DND-41 (cell line): ENCODE data around the gene PFDN6.

Experiments
- EZH2 ChIP-seq: IDR thresholded peaks from 3 replicates; pipeline ENCODE4 v1.6.1; 2012; ENCODE audit warnings: borderline replicate concordance, low read depth, mild to moderate bottlenecking, moderate library complexity, low read length, inconsistent platforms; ENCODE audit not compliant: severe bottlenecking
- TF ChIP-seq, protein P1 (sequence below): IDR thresholded peaks from 2 replicates; pipeline ENCODE4 v1.5.1; 2012; ENCODE audit warnings: borderline replicate concordance, low read length, moderate library complexity, mild to moderate bottlenecking; ENCODE audit not compliant: poor library complexity, severe bottlenecking; ENCODE audit errors: extremely low read depth

DNA sequence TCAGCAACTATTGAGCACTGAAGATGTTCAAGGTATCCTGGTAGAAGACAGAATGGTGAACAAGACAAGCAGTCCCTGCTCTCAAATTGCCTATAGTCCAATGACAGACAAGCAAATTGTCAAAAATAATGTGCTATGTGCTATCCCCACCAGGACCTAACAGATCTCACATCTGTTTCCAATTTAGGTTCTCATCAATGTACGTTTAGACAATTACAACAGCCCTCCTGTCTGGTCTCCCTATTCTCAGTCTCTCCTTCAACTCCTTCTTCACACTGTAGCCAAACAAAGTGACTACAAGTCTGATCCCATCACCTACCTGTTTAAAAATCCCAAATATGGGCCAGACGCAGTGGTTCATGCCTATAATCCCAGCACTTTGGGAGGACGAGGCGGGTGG, 17.0 kb downstream of the PFDN6 start:
- TF ChIP-seq, protein P1, sequence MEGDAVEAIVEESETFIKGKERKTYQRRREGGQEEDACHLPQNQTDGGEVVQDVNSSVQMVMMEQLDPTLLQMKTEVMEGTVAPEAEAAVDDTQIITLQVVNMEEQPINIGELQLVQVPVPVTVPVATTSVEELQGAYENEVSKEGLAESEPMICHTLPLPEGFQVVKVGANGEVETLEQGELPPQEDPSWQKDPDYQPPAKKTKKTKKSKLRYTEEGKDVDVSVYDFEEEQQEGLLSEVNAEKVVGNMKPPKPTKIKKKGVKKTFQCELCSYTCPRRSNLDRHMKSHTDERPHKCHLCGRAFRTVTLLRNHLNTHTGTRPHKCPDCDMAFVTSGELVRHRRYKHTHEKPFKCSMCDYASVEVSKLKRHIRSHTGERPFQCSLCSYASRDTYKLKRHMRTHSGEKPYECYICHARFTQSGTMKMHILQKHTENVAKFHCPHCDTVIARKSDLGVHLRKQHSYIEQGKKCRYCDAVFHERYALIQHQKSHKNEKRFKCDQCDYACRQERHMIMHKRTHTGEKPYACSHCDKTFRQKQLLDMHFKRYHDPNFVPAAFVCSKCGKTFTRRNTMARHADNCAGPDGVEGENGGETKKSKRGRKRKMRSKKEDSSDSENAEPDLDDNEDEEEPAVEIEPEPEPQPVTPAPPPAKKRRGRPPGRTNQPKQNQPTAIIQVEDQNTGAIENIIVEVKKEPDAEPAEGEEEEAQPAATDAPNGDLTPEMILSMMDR = no peak
- no peak for TF ChIP-seq EZH2
